GM11168 (cell line): Measurements from ENCODE around the gene MAOA.
"Not testable (repeated sequence)": the region's sequence is repeated elsewhere in the genome, so short reads cannot be mapped to it uniquely, and the experiment has no call there.

ENCODE experiments used
- in situ Hi-C: fragments of 300-500 bp; cut with MboI; formaldehyde crosslinking; loops from one replicate; pipeline ENCODE4 v1.12.0; 2022; ENCODE audit warnings: low sequenced_read_pairs; ENCODE audit not compliant: unreplicated experiment

MAOA gene

DNA sequence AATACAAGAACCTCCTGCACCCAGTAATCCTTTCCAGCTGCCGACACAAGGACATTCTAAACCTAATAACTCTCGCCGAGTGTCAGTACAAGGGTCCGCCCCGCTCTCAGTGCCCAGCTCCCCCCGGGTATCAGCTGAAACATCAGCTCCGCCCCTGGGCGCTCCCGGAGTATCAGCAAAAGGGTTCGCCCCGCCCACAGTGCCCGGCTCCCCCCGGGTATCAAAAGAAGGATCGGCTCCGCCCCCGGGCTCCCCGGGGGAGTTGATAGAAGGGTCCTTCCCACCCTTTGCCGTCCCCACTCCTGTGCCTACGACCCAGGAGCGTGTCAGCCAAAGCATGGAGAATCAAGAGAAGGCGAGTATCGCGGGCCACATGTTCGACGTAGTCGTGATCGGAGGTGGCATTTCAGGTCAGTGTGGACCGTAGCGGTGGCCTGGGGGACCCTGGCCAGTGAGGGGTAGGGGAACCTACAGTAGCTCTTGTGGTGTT, at the start of gene MAOA:
Gene MAOA, plus strand, starts transcription at position 295 of the 490 bp plus-strand sequence. Its CDS starts 43 bp downstream, at position 338.
- in situ Hi-C loops: no loop called here

GRCh38 chrX:43612400-43612799, 43.7 kb upstream of the MAOA start:
- in situ Hi-C loops: no loop called here

- in situ Hi-C loops: no loop called here
Observed at GRCh38 chrX:43615660-43616059, 40.4 kb upstream of the MAOA start.

DNA sequence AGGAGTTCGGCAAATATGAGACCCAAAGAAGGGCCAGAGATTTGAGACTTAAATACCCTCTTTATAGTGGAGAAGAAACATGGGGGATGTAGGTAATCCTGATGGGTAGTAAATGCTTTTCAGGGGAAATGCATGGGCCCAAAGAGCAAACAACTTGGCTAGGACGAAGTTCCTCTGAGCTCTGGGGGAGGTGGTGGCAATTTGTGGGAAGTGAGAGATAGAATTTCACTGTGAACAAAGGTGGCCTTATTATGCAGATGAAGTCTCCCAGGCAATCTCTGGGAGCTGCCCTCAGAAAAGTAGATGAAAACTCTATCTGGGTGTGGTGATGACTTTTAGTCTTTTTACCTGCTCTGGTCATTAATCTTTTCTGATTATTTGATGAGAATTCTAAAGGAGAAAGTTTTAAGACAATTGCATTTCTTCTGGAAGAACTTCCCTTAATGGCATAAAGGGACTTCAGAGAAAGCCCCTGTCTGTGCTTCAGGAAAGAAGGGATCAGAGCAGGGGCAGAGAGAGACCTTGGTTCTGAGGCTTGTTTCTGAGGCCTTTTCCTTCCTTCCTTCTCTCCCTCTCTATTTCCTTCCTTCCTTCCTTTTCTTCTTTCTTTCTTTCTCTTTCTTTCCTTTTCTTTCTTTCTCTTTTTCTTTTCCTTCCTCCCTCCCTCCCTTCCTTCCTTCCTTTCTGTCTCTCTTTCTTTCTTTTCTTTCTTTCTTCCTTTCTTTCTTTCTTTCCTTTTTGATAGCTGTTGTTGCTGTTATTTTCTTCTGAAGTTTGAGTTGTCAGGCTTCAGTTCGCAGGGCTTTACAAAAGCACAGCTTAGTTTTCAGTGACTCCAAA, 37.5 kb upstream of the MAOA start:
- in situ Hi-C loops: no loop called here

- in situ Hi-C loops: not testable (repeated sequence)
Observed at GRCh38 chrX:43619861-43620260, 36.2 kb upstream of the MAOA start.

- in situ Hi-C loops: no loop called here
Observed at GRCh38 chrX:43627147-43627546, 29.0 kb upstream of the MAOA start.

- in situ Hi-C loops: no loop called here
Observed at GRCh38 chrX:43627669-43628068, 28.4 kb upstream of the MAOA start.

GRCh38 chrX:43629229-43629628, 26.9 kb upstream of the MAOA start:
- in situ Hi-C loops: no loop called here

- in situ Hi-C loops: no loop called here
Observed at GRCh38 chrX:43631841-43632240, 24.3 kb upstream of the MAOA start.

- in situ Hi-C loops: no loop called here
Observed at GRCh38 chrX:43633081-43633480, 23.0 kb upstream of the MAOA start.

DNA sequence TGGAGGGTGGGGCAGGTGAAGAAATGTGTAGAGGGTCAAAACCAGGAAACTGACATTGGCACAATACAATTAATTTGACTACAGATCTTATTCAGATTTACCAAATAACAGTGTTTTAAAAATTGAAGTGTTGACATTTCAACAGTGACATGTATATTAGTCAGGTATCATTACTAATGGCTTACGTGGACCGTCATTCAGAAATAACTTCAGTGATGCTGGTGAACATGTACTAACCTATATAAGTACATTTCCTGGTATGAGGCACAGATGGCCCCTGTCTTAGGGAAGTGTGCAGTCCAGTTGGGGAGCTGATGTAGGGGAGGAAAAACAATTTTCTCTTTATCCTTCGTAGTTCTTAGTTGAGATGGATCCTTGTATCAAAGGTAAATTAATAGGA, 22.3 kb upstream of the MAOA start:
- in situ Hi-C loops: no loop called here

- in situ Hi-C loops: no loop called here
Observed at GRCh38 chrX:43640482-43640881, 15.6 kb upstream of the MAOA start.

DNA sequence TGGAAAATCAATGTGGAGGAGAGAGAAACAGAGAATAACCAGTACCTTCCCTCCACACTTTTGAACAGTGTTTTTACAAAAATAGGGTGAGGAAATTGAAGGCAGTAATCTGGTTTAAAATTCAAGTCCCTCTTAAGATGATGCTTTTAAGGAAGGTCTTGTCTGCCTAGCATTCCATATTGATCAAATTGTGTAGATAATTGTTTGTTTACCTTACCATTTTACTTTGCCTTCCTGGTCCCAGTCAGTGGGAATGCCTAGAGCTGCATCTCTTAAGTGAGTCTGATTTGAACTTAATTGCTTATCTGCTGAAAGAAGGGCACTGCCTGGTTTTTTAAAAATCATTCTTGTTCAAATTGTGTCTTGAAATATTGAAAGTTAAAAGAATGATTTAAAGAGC, 14.4 kb upstream of the MAOA start:
- in situ Hi-C loops: no loop called here

GRCh38 chrX:43643201-43643600, 12.9 kb upstream of the MAOA start:
- in situ Hi-C loops: no loop called here

DNA sequence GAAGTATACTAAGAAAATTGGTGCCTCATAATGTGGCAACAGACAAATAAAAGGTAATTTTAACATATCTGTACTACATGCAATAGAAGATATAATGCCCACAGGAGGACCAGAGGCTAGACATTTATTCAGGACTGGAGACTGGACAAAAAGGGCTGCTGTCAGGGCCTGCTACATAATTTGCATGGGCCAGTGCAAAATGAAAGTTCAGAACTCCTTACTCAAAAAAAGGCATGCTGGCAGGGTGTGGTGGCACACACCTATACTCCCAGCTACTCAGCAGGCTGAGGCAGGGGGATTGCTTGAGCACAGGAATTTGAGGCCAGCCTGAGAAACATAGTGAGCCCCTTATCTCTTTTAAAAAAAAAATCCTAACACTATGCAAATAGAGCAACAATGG, 12.4 kb upstream of the MAOA start:
- in situ Hi-C loops: no loop called here

GRCh38 chrX:43644124-43644701, 11.9 kb upstream of the MAOA start:
- in situ Hi-C loops: no loop called here

GRCh38 chrX:43646800-43647199, 9.3 kb upstream of the MAOA start:
- in situ Hi-C loops: no loop called here

DNA sequence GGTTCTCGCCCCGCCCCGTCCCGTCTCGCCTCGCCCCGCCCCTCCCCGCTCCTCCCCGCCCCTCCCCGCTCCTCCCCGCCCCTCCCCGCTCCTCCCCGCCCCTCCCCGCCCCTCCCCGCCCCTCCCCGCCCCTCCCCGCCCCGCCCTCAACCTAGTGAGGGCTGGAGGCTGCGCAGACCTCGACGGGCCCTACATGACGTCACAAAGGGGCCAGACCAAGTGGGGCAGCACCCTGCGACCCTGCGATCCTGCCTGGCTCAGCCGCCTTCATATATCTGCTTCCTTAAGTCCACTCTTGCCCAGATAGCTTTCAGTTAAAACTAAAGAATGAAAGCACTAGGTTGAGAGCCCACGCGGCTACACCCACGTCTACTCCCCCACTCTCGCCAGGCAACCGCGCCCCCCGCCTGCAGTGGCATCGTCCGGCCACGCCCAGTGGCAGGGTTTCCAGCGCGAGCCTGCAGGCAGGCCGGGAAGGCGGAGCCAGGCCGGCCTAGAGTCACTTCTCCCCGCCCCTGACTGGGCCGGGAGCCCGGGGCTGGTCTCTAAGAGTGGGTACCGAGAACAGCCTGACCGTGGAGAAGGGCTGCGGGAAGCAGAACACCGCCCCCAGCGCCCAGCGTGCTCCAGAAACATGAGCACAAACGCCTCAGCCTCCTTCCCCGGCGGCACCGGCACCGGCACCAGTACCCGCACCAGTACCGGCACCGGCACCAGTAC, 1.5 kb upstream of the MAOA start:
- in situ Hi-C loops: no loop called here

- in situ Hi-C loops: no loop called here
Observed at GRCh38 chrX:43655151-43656004, 721 bp upstream of the MAOA start.

GRCh38 chrX:43657671-43658070, 1.6 kb downstream of the MAOA start:
- in situ Hi-C loops: no loop called here
